Ovary (tissue), 10 donors: ENCODE measurements around the gene GLG1. TPM values are rescaled to one million over a fixed set of nuclear protein-coding genes. Genes with fewer than 3 reads are reported as not detected.
A peak's percentile ranks its signal among the peaks of the same experiment; 100 is the strongest.
"Not testable (repeated sequence)": the region's sequence is repeated elsewhere in the genome, so short reads cannot be mapped to it uniquely, and the experiment has no call there.

Experiments
- DNase-seq, 5 donors: peaks; one replicate each; pipeline ENCODE4 v3.0.0-alpha.2; 2019 to 2020
- H3K27ac ChIP-seq, 2 donors: fragments of 200-600 bp; one replicate each; pipeline versions ENCODE4 v1.5.1 to v1.8.0; 2019 to 2022
- H3K27me3 ChIP-seq: fragments of 200-600 bp; one replicate; pipeline ENCODE4 v1.8.0; 2022
- H3K36me3 ChIP-seq: fragments of 200-600 bp; sonication (generic); one replicate; pipeline ENCODE4 v1.5.1; 2019
- H3K4me1 ChIP-seq: one replicate; pipeline ENCODE4 v1.8.1; 2013; ENCODE audit warnings: mild to moderate bottlenecking, moderate library complexity; ENCODE audit not compliant: insufficient read depth
- H3K4me3 ChIP-seq: fragments of 200-600 bp; sonication (generic); one replicate; pipeline ENCODE4 v1.5.1; 2017
- H3K9me3 ChIP-seq, 2 donors: fragments of 200-600 bp in 1 of 2; sonication (generic) in 1 of 2; one replicate each; pipeline versions ENCODE4 v1.5.1 to v1.8.1; 2013 to 2019; ENCODE audit warnings: mild to moderate bottlenecking in 1 of 2, moderate library complexity in 1 of 2
- EP300 ChIP-seq: sonication (generic); formaldehyde crosslinking; IDR thresholded peaks from one replicate; pipeline ENCODE4 v1.6.1; 2017; ENCODE audit warnings: antibody characterized with exemption
- POLR2A ChIP-seq: fragments of 450-650 bp; IDR thresholded peaks from one replicate; pipeline ENCODE4 v1.6.1; 2017; ENCODE audit warnings: antibody characterized with exemption, mild to moderate bottlenecking, moderate library complexity
- WGBS, 3 donors: extraction: QIAGEN DNeasy Blood & Tissue Kit in 1 of 3; methylation state at CpG; one replicate each; pipeline versions ENCODE4 v1.1.5 to v1.1.7; 2013 to 2017; 5-methylcytosine and 5-hydroxymethylcytosine counted together
- intact Hi-C, 4 donors: fragments of 100-400 bp; cut with DNase I; formaldehyde crosslinking; loops; one replicate each; pipeline versions ENCODE4 v1.11.0 to v1.15.1; 2022 to 2023
- long read RNA-seq, 3 donors: library from polyadenylated mRNA in 2 of 3; unstranded in 2 of 3; transcript quantifications; one replicate each; pipeline ENCODE4 v2.0.0 and lab custom pipeline, GENCODE V29; 2021 to 2026
- polyA plus RNA-seq, 2 donors: library from polyadenylated mRNA; stranded (reverse); fragments of 200-250 nt in 1 of 2; fragments of 350-450 nt in 1 of 2; fragmentation: Illumina TruSeq in 1 of 2; extraction: RNeasy Lipid Tissue Mini Kit (QIAGEN cat#74804) in 1 of 2; gene quantifications; one replicate each; pipeline ENCODE4 v1.2.3, GENCODE V29; 2013 to 2014
- total RNA-seq, 7 donors: library from RNA; depleted of rRNA in 2 of 7; stranded (reverse); fragments of >200 nt in 2 of 7; fragmentation: NEBNext Ultra II Directional in 3 of 7; extraction: Animal tissue kit (Norgen Biotek cat#: 25700) in 3 of 7; gene quantifications; one replicate each; pipeline versions ENCODE4 v1.1.0 to v1.2.4, GENCODE V29; 2016 to 2023
- TF ChIP-seq, protein P1 (sequence below), 3 donors: fragments of 450-650 bp in 2 of 3; fragments of 200-600 bp in 1 of 3; IDR thresholded peaks; one replicate each; pipeline versions ENCODE4 v1.5.1 to v1.8.0; 2016 to 2022; ENCODE audit warnings: antibody characterized with exemption in 3 of 3, mild to moderate bottlenecking in 1 of 3
- donor health status: DM: no; HTN: no; CAD: no; lungs with moderate emphysema.
- donor health status: DM: no; HTN: no; CAD: no.
- donor health status: Bipolar disorder and iron deficiency.
- donor health status: DM: yes; HTN: yes; CAD: no.
- donor health status: DM: no; HTN: no; CAD: no.
- donor health status: DM: yes; HTN: yes; CAD: no.

The GLG1 gene
- total RNA-seq (100 to 1,000 TPM in 6 of 7 donors, 10 to 100 TPM in 1; 88.9 to 171 (median 154) TPM), polyA plus RNA-seq (100 to 1,000 TPM in 1 of 2 donors, 10 to 100 TPM in 1; 90.3 to 168 TPM)
- long read RNA-seq, donor 1, full-length matches to known transcripts, result 72 of 282 reads
- long read RNA-seq, donor 1, partial matches to known transcripts, result 142 of 282 reads
- long read RNA-seq, donor 1, other reads (novel, unspliced or antisense), result 68 of 282 reads
- long read RNA-seq, donor 2, full-length matches to known transcripts, result 27 of 27 reads
- long read RNA-seq, donor 2, partial matches to known transcripts, result 0 of 27 reads
- long read RNA-seq, donor 2, other reads (novel, unspliced or antisense), result 0 of 27 reads
- long read RNA-seq, donor 3, full-length matches to known transcripts, result 168 of 240 reads
- long read RNA-seq, donor 3, partial matches to known transcripts, result 19 of 240 reads
- long read RNA-seq, donor 3, other reads (novel, unspliced or antisense), result 53 of 240 reads

DNA sequence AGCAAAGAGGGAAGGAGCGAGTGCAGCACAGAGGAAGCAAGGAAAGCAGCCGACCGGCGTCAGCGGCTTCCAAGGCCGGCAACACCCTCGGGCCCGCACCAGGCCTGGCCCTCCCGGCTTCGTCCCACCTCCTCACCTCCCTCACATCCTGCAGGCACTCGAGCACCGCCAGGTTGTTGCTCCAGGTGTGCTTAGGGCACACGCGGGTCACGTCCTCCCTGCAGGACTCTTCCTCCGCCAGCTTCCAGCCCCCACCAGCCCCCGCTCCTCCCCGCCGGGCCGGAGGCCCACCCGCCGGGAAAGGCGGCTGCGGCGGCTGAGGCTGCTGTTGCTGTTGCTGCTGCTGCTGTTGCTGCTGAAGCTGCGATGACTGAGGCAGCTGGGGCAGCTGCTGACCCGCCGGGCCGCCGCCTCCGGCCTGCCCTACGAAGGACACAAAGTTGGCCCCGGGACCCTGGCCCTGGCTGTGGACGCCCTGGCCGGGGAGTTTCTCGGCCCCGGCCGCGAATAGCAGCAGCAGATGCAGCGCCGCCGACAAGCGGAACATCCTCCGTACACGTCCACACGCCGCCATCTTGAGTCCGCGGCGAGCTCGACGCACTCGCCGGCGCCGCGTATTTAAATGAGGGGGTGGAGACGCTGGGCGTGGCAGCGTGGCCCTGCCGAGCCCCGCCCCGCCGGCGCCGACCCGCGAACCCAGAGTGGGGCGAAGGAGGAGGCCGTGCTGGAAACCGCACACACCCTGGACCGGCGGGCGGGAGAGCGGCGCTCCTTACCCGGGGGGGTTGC is at the start of gene GLG1:
GLG1 (minus strand) TSS at position 594 of the 789 bp plus-strand sequence; CDS start at position 574, 20 bp downstream.
- Histone ChIP-seq H3K4me3 (peak within 1 kb of the TSS; percentile 97), H3K27ac (peak within 1 kb of the TSS; percentile 74 to 89), H3K9me3 (no peaks in the 10 kb centered on the region), H3K27me3 (no peaks in the 10 kb centered on the region), H3K36me3 (no peaks in the 10 kb centered on the region), H3K4me1 (peaks cover 2% of the 10 kb centered on the region)
- 0% methylated on average over 68 to 77 of the region's 77 CpGs for WGBS, 3 donors
- TF ChIP-seq EP300 (no peak), POLR2A (peak; percentile 90)
- intact Hi-C loops, result no loop called here
- DNase-seq, result peak; percentile 88 to 94 (median 92)

DNA sequence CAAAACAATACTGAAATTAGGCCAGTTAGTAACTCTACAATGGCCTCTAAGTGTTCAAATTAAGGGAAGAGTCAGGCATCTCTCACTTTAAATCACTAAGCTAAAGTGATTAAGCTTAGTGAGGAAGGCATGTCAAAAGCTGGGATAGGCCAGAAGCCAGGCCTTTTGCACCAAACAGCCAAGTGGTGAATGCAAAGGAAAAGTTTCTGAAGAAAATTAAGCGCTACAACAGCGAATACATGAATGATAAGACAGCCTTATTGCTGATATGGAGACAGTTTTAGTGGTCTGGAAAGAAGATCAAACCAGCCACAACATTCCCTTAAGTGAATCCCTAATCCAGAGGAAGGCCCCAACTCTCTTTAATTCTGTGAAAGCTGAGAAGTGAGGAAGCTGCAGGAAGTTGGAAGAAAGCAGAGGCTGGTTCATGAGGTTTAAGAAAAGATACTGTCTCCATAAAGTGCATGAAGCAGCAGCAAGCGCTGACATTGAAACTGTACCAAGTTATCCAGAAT is 47.7 kb upstream of the GLG1 start:
- no peak overlapping the region for H3K4me3 ChIP-seq
- H3K27ac ChIP-seq, result no peak overlapping the region
- intact Hi-C loops, result no loop called here
- WGBS, 3 donors, result 28 to 46% (median 32%) methylated on average over 3 of the region's 3 CpGs
- DNase-seq, result no peak
- H3K27me3 ChIP-seq, result no peaks in the 10 kb centered on the region
- H3K9me3 ChIP-seq, result no peaks in the 10 kb centered on the region
- TF ChIP-seq POLR2A (no peak), EP300 (no peak)
- TF ChIP-seq, protein P1, sequence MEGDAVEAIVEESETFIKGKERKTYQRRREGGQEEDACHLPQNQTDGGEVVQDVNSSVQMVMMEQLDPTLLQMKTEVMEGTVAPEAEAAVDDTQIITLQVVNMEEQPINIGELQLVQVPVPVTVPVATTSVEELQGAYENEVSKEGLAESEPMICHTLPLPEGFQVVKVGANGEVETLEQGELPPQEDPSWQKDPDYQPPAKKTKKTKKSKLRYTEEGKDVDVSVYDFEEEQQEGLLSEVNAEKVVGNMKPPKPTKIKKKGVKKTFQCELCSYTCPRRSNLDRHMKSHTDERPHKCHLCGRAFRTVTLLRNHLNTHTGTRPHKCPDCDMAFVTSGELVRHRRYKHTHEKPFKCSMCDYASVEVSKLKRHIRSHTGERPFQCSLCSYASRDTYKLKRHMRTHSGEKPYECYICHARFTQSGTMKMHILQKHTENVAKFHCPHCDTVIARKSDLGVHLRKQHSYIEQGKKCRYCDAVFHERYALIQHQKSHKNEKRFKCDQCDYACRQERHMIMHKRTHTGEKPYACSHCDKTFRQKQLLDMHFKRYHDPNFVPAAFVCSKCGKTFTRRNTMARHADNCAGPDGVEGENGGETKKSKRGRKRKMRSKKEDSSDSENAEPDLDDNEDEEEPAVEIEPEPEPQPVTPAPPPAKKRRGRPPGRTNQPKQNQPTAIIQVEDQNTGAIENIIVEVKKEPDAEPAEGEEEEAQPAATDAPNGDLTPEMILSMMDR (IDR thresholded peaks at IDR 0.05), result no peak
- H3K4me1 ChIP-seq, result no peaks in the 10 kb centered on the region
- no peaks in the 10 kb centered on the region for H3K36me3 ChIP-seq

DNA sequence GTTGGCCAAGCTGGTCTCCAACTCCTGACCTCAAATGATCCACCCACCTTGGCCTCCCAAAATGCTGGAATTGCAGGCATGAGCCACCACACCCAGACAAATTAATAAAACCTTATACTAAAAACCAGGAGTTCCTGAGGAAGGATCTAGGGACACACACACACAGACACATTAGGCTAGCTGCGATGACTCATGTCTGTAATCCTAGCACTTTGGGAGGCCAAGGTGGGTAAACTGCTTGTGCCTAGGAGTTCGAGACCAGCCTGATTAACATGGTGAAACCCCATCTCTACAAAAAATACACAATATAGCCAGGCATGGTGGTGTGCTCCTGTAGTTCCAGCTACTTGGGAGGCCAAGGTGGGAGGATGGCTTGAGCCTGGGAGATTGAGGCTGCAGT is 46.0 kb upstream of the GLG1 start:
- H3K4me3 ChIP-seq, H3K9me3 ChIP-seq, H3K36me3 ChIP-seq, H3K27ac ChIP-seq, H3K4me1 ChIP-seq, intact Hi-C loops, DNase-seq, H3K27me3 ChIP-seq: not testable (repeated sequence)
- 95 to 100% (median 98%) methylated on average over 2 of the region's 2 CpGs for WGBS, 3 donors

DNA sequence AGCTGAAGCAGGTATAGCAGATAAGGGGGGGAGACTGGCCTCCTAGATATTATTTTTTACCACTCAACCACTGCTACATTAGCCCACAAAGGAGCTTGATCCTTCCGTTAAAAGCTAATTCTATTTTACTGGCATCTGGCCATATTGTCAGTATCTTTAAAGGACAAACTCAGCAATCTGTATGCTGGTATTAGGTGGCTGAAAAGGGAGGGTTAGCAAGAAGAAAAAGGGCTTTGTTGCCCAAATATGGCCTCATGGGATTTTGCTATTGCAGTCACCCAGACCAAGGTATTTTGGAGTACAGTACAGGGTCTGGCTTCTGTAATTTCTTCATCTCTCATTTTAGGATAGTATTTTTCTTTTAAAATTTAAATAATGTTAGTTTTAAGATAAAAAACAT is 45.3 kb upstream of the GLG1 start:
- Histone ChIP-seq H3K36me3 (no peaks in the 10 kb centered on the region), H3K4me3 (no peak overlapping the region), H3K27me3 (no peaks in the 10 kb centered on the region), H3K27ac (no peak overlapping the region), H3K9me3 (no peaks in the 10 kb centered on the region), H3K4me1 (no peaks in the 10 kb centered on the region)
- intact Hi-C loops, result no loop called here
- DNase-seq, result no peak
- no peak for TF ChIP-seq POLR2A
- no peak for TF ChIP-seq EP300
- TF ChIP-seq, protein P1 (IDR thresholded peaks at IDR 0.05), result no peak
- WGBS, 3 donors, result 40 to 62% (median 41%) methylated on average over 1 of the region's 1 CpG

DNA sequence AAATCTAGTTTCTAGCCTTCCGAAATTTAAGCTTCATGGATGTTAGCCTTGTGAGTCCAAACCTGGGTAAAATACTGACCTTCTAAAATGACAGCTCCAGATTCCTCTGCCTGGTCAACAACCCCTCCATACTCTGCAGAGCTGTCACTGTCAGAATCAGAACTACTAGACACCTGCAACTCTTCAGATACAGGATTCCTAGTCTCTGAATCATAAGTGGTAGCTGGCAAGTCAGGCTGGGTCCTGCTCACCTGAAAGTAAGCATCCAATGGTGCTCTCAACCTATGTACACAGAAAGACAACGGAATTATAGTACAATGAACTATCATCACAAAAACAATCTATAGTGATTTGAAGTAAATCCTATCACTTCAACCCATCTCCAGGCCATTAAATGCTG is 44.9 kb upstream of the GLG1 start:
- Histone ChIP-seq H3K4me1 (no peaks in the 10 kb centered on the region), H3K9me3 (no peaks in the 10 kb centered on the region), H3K27ac (no peak overlapping the region), H3K27me3 (no peaks in the 10 kb centered on the region), H3K36me3 (no peaks in the 10 kb centered on the region), H3K4me3 (no peak overlapping the region)
- TF ChIP-seq EP300, result no peak
- TF ChIP-seq POLR2A, result no peak
- TF ChIP-seq, protein P1 (IDR thresholded peaks at IDR 0.05), result no peak
- intact Hi-C loops, result no loop called here
- DNase-seq, result no peak
- 81 to 97% (median 92%) methylated on average over 2 of the region's 2 CpGs for WGBS, 3 donors
